Natural killer cell treated with Interleukin-12 subunit alpha and Interleukin-12 subunit beta and Interleukin-15 and Interleukin-18, amount 100 ng/mL, for 72 hours (primary cell): ENCODE results near the gene B3GAT3. TPM values are rescaled to one million over a fixed set of nuclear protein-coding genes. Genes with fewer than 3 reads are reported as not detected.
A peak's percentile ranks its signal among the peaks of the same experiment; 100 is the strongest.
"Not testable (repeated sequence)": the region's sequence is repeated elsewhere in the genome, so short reads cannot be mapped to it uniquely, and the experiment has no call there.

Experiments used
- ATAC-seq, 2 donors: fragments of 150-1000 bp; cut with Tn5 transposase in 1 of 2; sonication (Bioruptor Pico), chemical (Tn5 transposase) in 1 of 2; 2 replicates each; pipeline ENCODE4 v1.10.0; 2021
- DNase-seq: peaks from one replicate; pipeline ENCODE4 v3.0.0; 2022; ENCODE audit warnings: low spot score
- H3K27ac Mint-ChIP-seq, 2 donors: 1 replicate in 1 of 2; 2 replicates in 1 of 2; pipeline ENCODE4 v1.8.0; 2022; ENCODE audit warnings: mixed read lengths in 2 of 2, mild to moderate bottlenecking in 1 of 2, moderate library complexity in 1 of 2
- H3K27me3 Mint-ChIP-seq, 2 donors: 1 replicate in 1 of 2; 2 replicates in 1 of 2; pipeline ENCODE4 v1.8.0; 2022; ENCODE audit warnings: mixed read lengths in 2 of 2
- H3K36me3 Mint-ChIP-seq: one replicate; pipeline ENCODE4 v1.8.0; 2022; ENCODE audit warnings: mixed read lengths
- H3K4me1 Mint-ChIP-seq, 2 donors: 1 replicate in 1 of 2; 2 replicates in 1 of 2; pipeline ENCODE4 v1.8.0; 2022; ENCODE audit warnings: low read depth in 2 of 2, mixed read lengths in 2 of 2, mild to moderate bottlenecking in 1 of 2
- H3K4me3 Mint-ChIP-seq: one replicate; pipeline ENCODE4 v1.8.0; 2022; ENCODE audit warnings: mixed read lengths
- H3K9me3 Mint-ChIP-seq: 2 replicates; pipeline ENCODE4 v1.8.0; 2022; ENCODE audit warnings: mixed read lengths
- total RNA-seq, 2 donors: library from RNA; stranded (reverse); gene quantifications; one replicate each; pipeline ENCODE4 v1.2.3, GENCODE V29; 2022

B3GAT3 gene
- total RNA-seq, 2 donors from 2014 or later, result 72.8 to 98.7 TPM

DNA sequence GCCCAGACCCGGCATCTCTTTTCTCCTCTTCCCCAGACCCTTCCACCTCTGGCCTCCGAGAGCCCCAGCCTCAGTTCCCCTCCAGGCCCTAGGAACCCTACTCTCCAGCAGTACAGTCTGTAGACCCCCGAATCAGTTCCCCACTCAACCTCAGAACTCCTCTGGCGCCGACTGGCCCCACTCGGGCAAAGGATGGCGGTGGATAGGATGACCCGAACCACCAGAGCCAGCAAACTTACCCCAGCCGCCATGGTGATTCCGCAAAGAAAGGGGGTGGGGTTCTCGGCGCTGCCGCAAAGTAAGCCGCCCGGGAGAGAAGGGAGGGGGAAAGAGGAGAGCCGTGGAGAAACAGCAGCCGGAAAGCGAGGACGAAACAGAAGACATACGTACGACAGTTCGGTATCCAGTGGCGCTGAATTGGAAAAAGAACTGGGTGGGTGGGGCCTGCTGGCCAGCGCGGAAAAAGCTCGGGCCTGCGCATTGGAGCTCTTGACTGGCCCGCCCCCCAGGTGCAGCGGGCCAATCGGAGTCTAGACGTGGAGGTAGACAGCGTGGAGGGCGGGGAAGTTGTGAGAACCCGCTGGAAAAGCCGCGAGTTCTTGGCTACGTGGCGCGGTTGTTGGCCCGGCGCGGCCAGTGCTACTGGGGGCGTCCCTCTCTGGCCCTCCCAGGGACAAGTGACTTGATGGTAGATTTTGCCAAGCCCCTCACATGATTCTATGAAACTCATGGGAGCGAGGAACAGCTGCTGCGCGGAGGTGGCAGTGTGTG lies 48.0 kb downstream of the B3GAT3 start, which contains the start of gene EEF1G:
TSS of gene EEF1G (minus strand) at position 300 of the 771 bp plus-strand sequence. CDS start at position 251, 49 bp downstream.
- Mint-ChIP-seq H3K27me3 (no peaks in the 10 kb centered on the region), H3K27ac (peak within 1 kb of the TSS; percentile 97 to 98), H3K4me1 (peaks cover 45 to 48% of the 10 kb centered on the region in 2 donors), H3K4me3 (peak within 1 kb of the TSS; percentile 97), H3K9me3 (no peaks in the 10 kb centered on the region), H3K36me3 (peaks cover 38% of the 10 kb centered on the region)
- peak; percentile 99 for DNase-seq
- peak; percentile 98 for ATAC-seq

GRCh38 chr11:62573006-62573591 lies 48.7 kb downstream of the B3GAT3 start:
- Mint-ChIP-seq H3K27ac (peak overlapping the region; percentile 97 to 98), H3K9me3 (no peaks in the 10 kb centered on the region), H3K4me1 (peaks cover 45 to 48% of the 10 kb centered on the region in 2 donors), H3K4me3 (peak overlapping the region; percentile 97), H3K27me3 (no peaks in the 10 kb centered on the region), H3K36me3 (peaks cover 38% of the 10 kb centered on the region)
- ATAC-seq, result no peak
- DNase-seq, result no peak

DNA sequence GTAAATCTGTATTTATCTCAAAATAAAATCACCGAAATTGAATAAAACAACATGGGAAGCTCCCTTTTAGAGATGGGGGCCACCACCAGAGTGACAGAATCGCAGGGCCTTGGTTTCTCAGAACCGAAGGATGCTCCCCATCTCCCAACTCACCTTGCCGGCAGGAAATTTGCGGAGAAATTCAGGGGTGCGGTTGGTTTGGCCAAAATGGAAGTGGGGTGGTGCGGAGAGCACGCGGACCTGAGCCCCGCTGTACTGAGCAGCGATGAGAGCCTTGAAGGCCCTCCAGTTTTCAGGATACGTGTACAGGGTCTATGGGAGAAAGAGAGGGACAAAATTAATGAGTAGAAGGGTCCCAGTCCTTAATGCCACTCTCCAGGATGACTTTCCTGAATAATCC lies 49.4 kb downstream of the B3GAT3 start:
- Mint-ChIP-seq H3K36me3 (peaks cover 39% of the 10 kb centered on the region), H3K9me3 (no peaks in the 10 kb centered on the region), H3K27me3 (no peaks in the 10 kb centered on the region), H3K4me3 (peak overlapping the region; percentile 97), H3K4me1 (peaks cover 46 to 48% of the 10 kb centered on the region in 2 donors), H3K27ac (peak overlapping the region; percentile 97 to 98)
- no peak for ATAC-seq
- no peak for DNase-seq

DNA sequence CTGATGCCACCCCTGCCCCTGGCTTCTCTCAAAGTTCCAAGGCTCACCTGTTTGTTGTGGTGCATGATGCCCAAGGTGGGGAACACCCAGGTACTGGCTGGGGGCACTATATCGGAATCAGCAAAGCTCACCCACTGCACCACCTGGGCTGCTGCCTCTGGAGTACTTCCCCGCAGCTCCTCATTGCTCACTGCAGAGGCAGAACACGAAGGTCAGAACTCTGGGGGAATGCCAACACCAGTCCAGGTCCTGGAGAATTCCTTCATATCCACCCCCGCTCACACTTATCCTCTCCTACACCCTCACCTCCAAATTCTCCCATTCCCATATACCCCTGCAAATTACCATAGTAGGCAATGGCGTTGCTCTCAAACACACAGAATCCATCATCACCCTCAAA lies 50.3 kb downstream of the B3GAT3 start:
- H3K4me1 Mint-ChIP-seq, result peaks cover 55 to 56% of the 10 kb centered on the region in 2 donors

GRCh38 chr11:62570903-62571302 lies 50.9 kb downstream of the B3GAT3 start:
- peaks cover 60% of the 10 kb centered on the region in 2 donors for H3K4me1 Mint-ChIP-seq
- ATAC-seq, H3K27me3 Mint-ChIP-seq, H3K9me3 Mint-ChIP-seq, DNase-seq: not testable (repeated sequence)
- peak overlapping the region; percentile 97 to 98 for H3K27ac Mint-ChIP-seq
- H3K4me3 Mint-ChIP-seq, result peak overlapping the region; percentile 97
- H3K36me3 Mint-ChIP-seq, result peaks cover 51% of the 10 kb centered on the region

More for the DNA sequence above, 50.3 kb downstream of the B3GAT3 start:
- Mint-ChIP-seq H3K4me3 (peak overlapping the region; percentile 97), H3K27ac (peak overlapping the region; percentile 97 to 98), H3K36me3 (peaks cover 45% of the 10 kb centered on the region)
- ATAC-seq, H3K9me3 Mint-ChIP-seq, DNase-seq, H3K27me3 Mint-ChIP-seq: not testable (repeated sequence)

DNA sequence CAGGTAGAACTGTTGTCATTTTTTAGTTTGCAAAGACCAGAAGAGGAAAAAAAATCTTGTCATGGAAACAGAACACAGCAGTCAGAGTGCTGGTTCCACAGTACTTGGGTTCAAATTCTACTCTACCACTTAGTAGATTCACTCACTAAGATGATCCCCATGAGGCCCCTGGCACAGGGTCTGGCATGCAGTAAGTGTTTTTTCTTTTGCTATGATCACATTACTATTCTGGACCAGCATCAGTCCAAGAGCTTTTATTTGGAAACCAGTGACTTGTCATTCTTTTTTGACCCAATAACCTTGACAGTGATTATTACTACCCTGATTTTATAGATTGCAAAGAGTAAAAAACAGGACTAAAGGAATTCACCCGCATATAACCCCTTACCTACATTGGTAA lies 52.2 kb downstream of the B3GAT3 start:
- Mint-ChIP-seq H3K9me3 (no peaks in the 10 kb centered on the region), H3K36me3 (peaks cover 57% of the 10 kb centered on the region), H3K4me3 (peak overlapping the region; percentile 4), H3K27ac (peak overlapping the region in 1 of 2 donors; percentile 98), H3K27me3 (no peaks in the 10 kb centered on the region), H3K4me1 (peaks cover 54 to 61% of the 10 kb centered on the region in 2 donors)
- DNase-seq (no peak), ATAC-seq (no peak)

GRCh38 chr11:62567018-62567633 lies 54.7 kb downstream of the B3GAT3 start:
- peaks cover 45% of the 10 kb centered on the region for H3K36me3 Mint-ChIP-seq
- no peaks in the 10 kb centered on the region for H3K9me3 Mint-ChIP-seq
- peak overlapping the region; percentile 6 to 9 for H3K27ac Mint-ChIP-seq
- no peak for DNase-seq
- H3K27me3 Mint-ChIP-seq, result no peaks in the 10 kb centered on the region
- peak overlapping the region; percentile 42 for H3K4me3 Mint-ChIP-seq
- peaks cover 35 to 43% of the 10 kb centered on the region in 2 donors for H3K4me1 Mint-ChIP-seq
- ATAC-seq, result no peak

DNA sequence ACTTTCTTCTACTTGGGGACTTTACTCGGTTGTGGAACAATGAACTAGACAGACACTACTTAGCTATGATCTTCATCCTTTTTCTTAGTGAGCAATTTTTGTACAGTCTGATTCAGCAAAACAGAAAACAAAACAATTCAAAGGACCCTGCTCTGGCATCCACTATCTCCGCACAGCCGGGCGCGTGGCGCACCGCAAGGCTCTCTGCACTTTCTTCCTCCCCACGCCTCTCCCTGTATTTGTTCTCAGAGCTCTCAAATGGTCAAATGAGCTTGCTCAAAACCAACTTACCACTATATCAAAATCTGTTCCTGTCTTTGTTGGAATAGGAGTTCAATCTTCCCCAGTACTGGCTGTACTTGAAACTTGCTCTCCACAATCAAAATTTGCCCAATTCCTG lies 55.5 kb downstream of the B3GAT3 start:
- H3K9me3 Mint-ChIP-seq, result no peaks in the 10 kb centered on the region
- H3K4me1 Mint-ChIP-seq, result peaks cover 32 to 42% of the 10 kb centered on the region in 2 donors
- H3K4me3 Mint-ChIP-seq, result no peak overlapping the region
- ATAC-seq, result no peak
- H3K36me3 Mint-ChIP-seq, result peaks cover 43% of the 10 kb centered on the region
- no peak for DNase-seq
- H3K27me3 Mint-ChIP-seq, result no peaks in the 10 kb centered on the region
- peak overlapping the region; percentile 9 to 25 for H3K27ac Mint-ChIP-seq

Other genes with a start within 250 kb of the B3GAT3 start
- gene SCGB1A1, start 203.0 kb downstream of the B3GAT3 start, total RNA-seq, result not detected
- 10 to 100 TPM; 49.2 to 60.0 TPM for gene AHNAK, start 75.2 kb downstream of the B3GAT3 start, total RNA-seq
- 1,000 to 10,000 TPM in 1 of 2 donors, 100 to 1,000 TPM in 1; 898 to 1,016 TPM for gene EEF1G, start 48.1 kb downstream of the B3GAT3 start, total RNA-seq
- gene TUT1, start 30.5 kb downstream of the B3GAT3 start, total RNA-seq, result 10 to 100 TPM; 24.1 to 35.7 TPM
- gene MTA2, start 20.1 kb downstream of the B3GAT3 start, total RNA-seq, result 100 to 1,000 TPM; 234 to 259 TPM
- 100 to 1,000 TPM; 122 to 205 TPM for gene EML3, start 9.2 kb downstream of the B3GAT3 start, total RNA-seq
- 1 to 10 TPM; 4.5 to 4.6 TPM for gene ROM1, start 8.7 kb downstream of the B3GAT3 start, total RNA-seq
- gene GANAB, start 24.6 kb upstream of the B3GAT3 start, total RNA-seq, result 100 to 1,000 TPM; 269 to 297 TPM
- 10 to 100 TPM; 33.2 to 42.3 TPM for gene INTS5, start 31.3 kb upstream of the B3GAT3 start, total RNA-seq
- 100 to 1,000 TPM; 131 to 149 TPM for gene C11orf98, start 43.2 kb upstream of the B3GAT3 start, total RNA-seq
- 100 to 1,000 TPM in 1 of 2 donors, 10 to 100 TPM in 1; 30.0 to 121 TPM for gene CSKMT, start 43.3 kb upstream of the B3GAT3 start, total RNA-seq
- gene UQCC3, start 49.7 kb upstream of the B3GAT3 start, total RNA-seq, result 1 to 10 TPM; 6.1 to 8.8 TPM
- 10 to 100 TPM; 20.9 to 33.7 TPM for gene LBHD1, start 50.3 kb upstream of the B3GAT3 start, total RNA-seq
- gene UBXN1, start 57.1 kb upstream of the B3GAT3 start, total RNA-seq, result 100 to 1,000 TPM in 1 of 2 donors, 10 to 100 TPM in 1; 91.1 to 124 TPM
- gene LRRN4CL, start 67.5 kb upstream of the B3GAT3 start, total RNA-seq, result under 1 TPM; 0.36 to 0.52 TPM
- gene BSCL2, start 85.4 kb upstream of the B3GAT3 start, total RNA-seq, result 10 to 100 TPM; 18.7 to 38.3 TPM
- not detected for gene GNG3, start 85.7 kb upstream of the B3GAT3 start, total RNA-seq
- 10 to 100 TPM; 54.6 to 55.5 TPM for gene HNRNPUL2, start 105.5 kb upstream of the B3GAT3 start, total RNA-seq
- gene TTC9C, start 106.5 kb upstream of the B3GAT3 start, total RNA-seq, result 10 to 100 TPM; 36.8 to 39.4 TPM
- gene ZBTB3, start 132.2 kb upstream of the B3GAT3 start, total RNA-seq, result 1 to 10 TPM; 6.5 to 8.1 TPM
- 100 to 1,000 TPM in 1 of 2 donors, 10 to 100 TPM in 1; 93.3 to 127 TPM for gene POLR2G, start 139.6 kb upstream of the B3GAT3 start, total RNA-seq
- gene TAF6L, start 149.4 kb upstream of the B3GAT3 start, total RNA-seq, result 10 to 100 TPM; 13.9 to 34.1 TPM
- gene TMEM179B, start 165.4 kb upstream of the B3GAT3 start, total RNA-seq, result 10 to 100 TPM; 30.5 to 31.1 TPM
- gene TMEM223, start 170.0 kb upstream of the B3GAT3 start, total RNA-seq, result 10 to 100 TPM; 13.0 to 20.1 TPM
- 100 to 1,000 TPM; 108 to 145 TPM for gene NXF1, start 183.5 kb upstream of the B3GAT3 start, total RNA-seq
- 10 to 100 TPM; 32.0 to 53.4 TPM for gene STX5, start 210.1 kb upstream of the B3GAT3 start, total RNA-seq
- 1 to 10 TPM in 1 of 2 donors, not detected in 1; 1.0 TPM for gene TEX54, start 210.9 kb upstream of the B3GAT3 start, total RNA-seq
- 100 to 1,000 TPM in 1 of 2 donors, 10 to 100 TPM in 1; 90.4 to 136 TPM for gene WDR74, start 217.6 kb upstream of the B3GAT3 start, total RNA-seq